GM12878 (cell line): ENCODE measurements around the gene TGFBR3. TPM values are rescaled to one million over a fixed set of nuclear protein-coding genes. Genes with fewer than 3 reads are reported as not detected.

Experiments
- ATAC-seq: fragments of 200-7000 bp; cut with Tn5 transposase; 3 replicates; pipeline ENCODE4 v1.9.1; 2020; ENCODE audit warnings: mild to moderate bottlenecking, moderate library complexity
- BruUV-seq: library from RNA; stranded (reverse); fragments of 400-500 nt; replicated peaks from 2 replicates; lab custom pipeline; 2021; lab: Mats Ljungman, UMichigan
- CTCF ChIA-PET: fragments of 300-600 bp; sonication (Branson Sonifier 250); formaldehyde crosslinking; extraction: SDS; loops from one replicate; lab custom pipeline; 2021; ENCODE audit warnings: inconsistent platforms; lab: Yijun Ruan, JAX
- POLR2A ChIA-PET: fragments of 350-600 bp; formaldehyde crosslinking; extraction: SDS; loops from one replicate; lab custom pipeline; 2021; ENCODE audit warnings: inconsistent platforms; lab: Charles Lee
- RAD21 ChIA-PET: fragments of 300-600 bp; sonication (Branson Sonifier 250); formaldehyde crosslinking; loops from one replicate; lab custom pipeline; 2023; ENCODE audit warnings: antibody characterized with exemption; ENCODE audit not compliant: unreplicated experiment; lab: Charles Lee
- SMC1A ChIA-PET: fragments of 300-600 bp; sonication (Branson Sonifier 250); formaldehyde crosslinking; loops from one replicate; lab custom pipeline; 2023; ENCODE audit not compliant: unreplicated experiment, uncharacterized antibody; lab: Charles Lee
- DNase-seq: peaks from one replicate; pipeline ENCODE4 v3.0.0-alpha.2; 2011; ENCODE audit warnings: low read depth, low spot score
- FAIRE-seq: peaks from 3 replicates; lab custom pipeline; 2011; peaks lifted over from hg19 to GRCh38; lab: Jason Lieb, UNC
- H2AFZ ChIP-seq: 2 replicates; pipeline ENCODE4 v1.6.0; 2011; ENCODE audit warnings: low read depth, low read length, control low read depth; ENCODE audit not compliant: control insufficient read depth
- H3K27ac ChIP-seq: 2 replicates; pipeline ENCODE4 v1.5.1; 2011; ENCODE audit warnings: control low read depth; ENCODE audit not compliant: control insufficient read depth, insufficient read depth
- H3K27me3 ChIP-seq, 2 experiments: replicated peaks in 1 of 2; 2 replicates each; pipeline versions ENCODE4 v1.6.0 to v1.6.1; 2011; ENCODE audit warnings: low read length in 1 of 2; ENCODE audit not compliant: control insufficient read depth in 2 of 2, insufficient read depth in 2 of 2
- H3K36me3 ChIP-seq, 2 experiments: 2 replicates each; pipeline ENCODE4 v1.5.1; 2011; ENCODE audit warnings: low read length in 1 of 2; ENCODE audit not compliant: control insufficient read depth in 2 of 2, insufficient read depth in 2 of 2
- H3K4me1 ChIP-seq: 2 replicates; pipeline ENCODE4 v1.6.1; 2011; ENCODE audit warnings: mild to moderate bottlenecking, low read length, moderate library complexity, mixed read lengths; ENCODE audit not compliant: control insufficient read depth, insufficient read depth
- H3K4me2 ChIP-seq: 2 replicates; pipeline ENCODE4 v1.6.0; 2011; ENCODE audit warnings: control low read depth; ENCODE audit not compliant: control insufficient read depth, insufficient read depth
- H3K4me3 ChIP-seq: fragments of 200-600 bp; sonication (generic); 2 replicates; pipeline ENCODE4 v1.5.1; 2016
- H3K79me2 ChIP-seq: 2 replicates; pipeline ENCODE4 v1.6.0; 2011; ENCODE audit warnings: low read length; ENCODE audit not compliant: control insufficient read depth, insufficient read depth
- H3K9ac ChIP-seq: 2 replicates; pipeline ENCODE4 v1.8.0; 2011; ENCODE audit warnings: low read length, control low read depth, mixed read lengths; ENCODE audit not compliant: control insufficient read depth, insufficient read depth
- H3K9me3 ChIP-seq: replicated peaks from 3 replicates; pipeline ENCODE4 v1.5.1; 2011; ENCODE audit warnings: mild to moderate bottlenecking, low read length; ENCODE audit not compliant: control insufficient read depth, insufficient read depth
- H4K20me1 ChIP-seq: 2 replicates; pipeline ENCODE4 v1.6.0; 2011; ENCODE audit not compliant: control insufficient read depth, insufficient read depth
- CBX5 ChIP-seq: sonication (generic); IDR thresholded peaks from 2 replicates; pipeline ENCODE4 v1.6.1; 2016; ENCODE audit warnings: low read depth, moderate library complexity, mild to moderate bottlenecking, inconsistent platforms
- DPF2 ChIP-seq: fragments of 450-650 bp; IDR thresholded peaks from 2 replicates; pipeline ENCODE4 v1.6.1; 2017; ENCODE audit warnings: mild to moderate bottlenecking
- LARP7 ChIP-seq: fragments of 450-650 bp; IDR thresholded peaks from 2 replicates; pipeline ENCODE4 v1.6.1; 2017; ENCODE audit warnings: mild to moderate bottlenecking
- MTA2 ChIP-seq: fragments of 450-650 bp; IDR thresholded peaks from 2 replicates; pipeline ENCODE4 v1.6.1; 2016; ENCODE audit warnings: low read depth, mild to moderate bottlenecking, moderate library complexity
- NRF1 ChIP-seq: conservative IDR thresholded peaks from 2 replicates; pipeline ENCODE4 v1.6.1; 2011; ENCODE audit warnings: mild to moderate bottlenecking, low read depth, low read length, improper control_type of control experiment
- PAX5 ChIP-seq: IDR thresholded peaks from 2 replicates; pipeline ENCODE4 v1.6.1; 2011; ENCODE audit warnings: low read depth, low read length, borderline replicate concordance
- POU2F2 ChIP-seq: IDR thresholded peaks from 3 replicates; pipeline ENCODE4 v1.6.1; 2011; ENCODE audit warnings: low read depth, mild to moderate bottlenecking, low read length, borderline replicate concordance
- RBBP5 ChIP-seq: fragments of 200-600 bp; sonication (generic); conservative IDR thresholded peaks from 2 replicates; pipeline ENCODE4 v1.6.1; 2016
- RFX5 ChIP-seq: IDR thresholded peaks from 2 replicates; pipeline ENCODE4 v1.6.1; 2011; ENCODE audit warnings: low read depth, low read length, improper control_type of control experiment
- SMAD1 ChIP-seq: fragments of 450-650 bp; IDR thresholded peaks from 2 replicates; pipeline ENCODE4 v1.6.1; 2018; ENCODE audit warnings: mild to moderate bottlenecking, low read depth; ENCODE audit not compliant: partially characterized antibody
- ZNF217 ChIP-seq: fragments of 450-650 bp; IDR thresholded peaks from 2 replicates; pipeline ENCODE4 v1.6.1; 2017; ENCODE audit warnings: antibody characterized with exemption, mild to moderate bottlenecking
- WGBS: methylation state at CpG from one replicate; pipeline ENCODE4 v1.1.6; 2016; ENCODE audit warnings: low lambda C conversion rate; ENCODE audit not compliant: insufficient replicate concordance, insufficient coverage; ENCODE audit errors: missing lambda C conversion rate; 5-methylcytosine and 5-hydroxymethylcytosine counted together
- in situ Hi-C: fragments of 300-500 bp; cut with MboI; formaldehyde crosslinking; loops from 9 replicates; pipeline ENCODE4 v1.14.3; 2018; ENCODE audit warnings: mixed read lengths
- intact Hi-C: fragments of 100-400 bp; cut with micrococcal nuclease; formaldehyde crosslinking; loops from one replicate; pipeline ENCODE4 v1.14.2; 2022; ENCODE audit not compliant: unreplicated experiment
- polyA plus RNA-seq, 11 experiments: library from polyadenylated mRNA; depleted of rRNA in 4 of 11; unstranded in 6 of 11; stranded (reverse) in 5 of 11; fragments of >200 nt; fragmentation: Nextera tagmentation in 4 of 11; fragmentation: Illumina TruSeq in 1 of 11; extraction: Ambion mirVana in 4 of 11; extraction: Trizol in 1 of 11; gene quantifications; 1 replicate in 1 of 11; 2 replicates in 10 of 11; pipeline versions ENCODE4 v1.2.1 to v1.2.3, GENCODE V29; 2011 to 2016; ENCODE audit warnings: inconsistent platforms in 2 of 11, missing spikeins in 2 of 11, low read depth in 1 of 11
- total RNA-seq, 4 experiments: library from RNA; depleted of rRNA in 3 of 4; stranded (reverse); fragments of >200 nt in 3 of 4; fragmentation: Illumina TruSeq in 1 of 4; extraction: Trizol in 1 of 4; gene quantifications; 2 replicates each; pipeline versions ENCODE4 v1.2.1 to v1.2.3, GENCODE V29; 2013 to 2021
- TF ChIP-seq, protein P1 (sequence below): fragments of 450-650 bp; formaldehyde crosslinking; IDR thresholded peaks from 2 replicates; pipeline ENCODE4 v1.5.0; 2022; ENCODE audit warnings: mild to moderate bottlenecking, missing genetic modification characterization
- TF ChIP-seq, protein P2 (sequence below): IDR thresholded peaks from 2 replicates; pipeline ENCODE4 v1.6.1; 2012; ENCODE audit warnings: low read depth, low read length, improper control_type of control experiment

The TGFBR3 gene
- total and polyA plus RNA-seq, 10 of the 15 experiments (the other 5 are each of a cell fraction or from before 2014, with no cell fraction given), result 2.7 to 16.5 (median 12.6) TPM

DNA sequence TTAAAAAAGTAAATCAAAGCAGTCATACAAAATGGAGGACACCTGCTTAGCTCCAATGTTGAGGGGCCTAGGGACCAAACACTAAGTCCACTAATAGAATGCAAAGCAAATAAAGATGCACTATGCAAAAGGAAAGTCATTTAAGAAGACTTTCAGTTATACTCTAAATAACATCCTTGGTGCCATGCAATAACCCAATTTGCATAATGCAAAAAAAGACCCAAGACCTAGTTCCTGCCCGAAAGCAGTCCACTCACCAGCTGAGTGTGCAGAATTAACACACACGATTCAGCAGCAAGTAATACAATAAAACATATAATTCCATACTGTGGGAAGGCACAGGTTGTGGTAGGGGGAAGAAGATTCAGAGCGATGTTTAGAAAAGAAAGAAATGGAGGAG is 101.8 kb downstream of the TGFBR3 start:
- Histone ChIP-seq H2AFZ (no peak overlapping the region), H3K4me1 (peaks cover 6% of the 10 kb centered on the region; the same call in 1 of the 2 replicates), H3K9ac (no peak overlapping the region), H3K27me3 (no peaks in the 10 kb centered on the region; a peak in 1 of 4 replicates), H3K36me3 (no peaks in the 10 kb centered on the region), H3K4me3 (no peak overlapping the region), H4K20me1 (no peaks in the 10 kb centered on the region), H3K4me2 (no peak overlapping the region), H3K27ac (no peak overlapping the region), H3K79me2 (no peaks in the 10 kb centered on the region)
- peak; percentile 62 for ATAC-seq
- SMC1A ChIA-PET, result no interaction called here
- DNase-seq, result no peak
- BruUV-seq, result no TSS peak
- RAD21 ChIA-PET, result interaction anchor here (0.6 kb wide), 1 partner anchor 20 kb away, joined by 3 read pairs; no protein-coding TSS in a partner anchor
- 39% methylated on average over 3 of the region's 3 CpGs for WGBS
- FAIRE-seq, result no peak
- POLR2A ChIA-PET, result no interaction called here
- in situ Hi-C loops, result no loop called here
- CTCF ChIA-PET, result interaction anchor here (0.7 kb wide), 1 partner anchor 100 kb away, joined by 3 read pairs; no protein-coding TSS in a partner anchor
- TF ChIP-seq NRF1, result no peak
- TF ChIP-seq CBX5, result no peak
- no peak for TF ChIP-seq RBBP5
- TF ChIP-seq LARP7, result no peak
- peak; percentile 77; the same call in 1 of the 3 replicates for TF ChIP-seq POU2F2
- TF ChIP-seq, all 136 proteins: peak for 1
- H3K9me3 ChIP-seq, result no peaks in the 10 kb centered on the region
- intact Hi-C loops, result no loop called here

DNA sequence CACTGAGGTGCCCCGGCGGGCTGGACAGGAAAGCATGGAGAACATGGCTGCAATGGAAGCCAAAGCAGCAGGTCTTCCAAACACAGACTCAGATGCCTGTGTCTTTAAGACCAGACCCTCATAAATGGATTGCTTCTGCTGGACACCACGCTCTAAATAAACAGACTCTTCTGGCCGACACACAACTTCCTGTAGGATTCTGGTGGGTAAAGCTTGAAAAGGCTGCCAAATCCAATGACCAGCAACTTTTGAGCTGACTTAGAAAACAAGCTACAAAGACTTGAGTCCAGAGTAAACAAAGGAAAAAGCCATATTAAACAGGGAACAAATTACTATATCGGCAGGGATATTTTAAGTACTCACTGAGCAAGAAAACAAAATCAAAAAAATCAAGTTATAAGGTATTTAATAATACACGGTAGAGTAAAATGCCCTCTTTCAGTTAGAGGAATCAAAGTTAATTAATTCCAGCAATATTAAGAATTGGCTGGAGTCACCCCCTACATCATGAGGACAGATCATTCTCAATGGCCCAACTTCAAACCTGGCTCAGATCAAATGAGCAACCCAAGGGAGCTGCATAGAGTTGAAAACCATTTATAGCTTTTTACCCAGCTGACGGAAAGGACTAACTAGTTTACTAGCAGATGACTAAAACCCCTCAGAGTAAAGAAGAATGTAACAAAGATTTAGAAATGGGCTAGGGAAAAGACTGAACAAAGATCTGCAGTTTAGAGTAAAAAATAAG is 102.4 kb downstream of the TGFBR3 start:
- in situ Hi-C loops (no loop called here), intact Hi-C loops (no loop called here)
- H3K9me3 ChIP-seq, result no peaks in the 10 kb centered on the region
- no peak overlapping the region for H3K4me3 ChIP-seq
- ATAC-seq, result no peak
- H3K9ac ChIP-seq, result no peak overlapping the region
- BruUV-seq, result no TSS peak
- no peaks in the 10 kb centered on the region for H3K36me3 ChIP-seq
- H3K4me2 ChIP-seq, result no peak overlapping the region
- H3K4me1 ChIP-seq, result peaks cover 6% of the 10 kb centered on the region; the same call in 1 of the 2 replicates
- CTCF ChIA-PET, result interaction anchor here (0.7 kb wide), 1 partner anchor 101 kb away, joined by 3 read pairs; no protein-coding TSS in a partner anchor
- no peaks in the 10 kb centered on the region; a peak in 1 of 4 replicates for H3K27me3 ChIP-seq
- SMC1A ChIA-PET, result no interaction called here
- no peak for DNase-seq
- POLR2A ChIA-PET, result no interaction called here
- no peak overlapping the region for H3K27ac ChIP-seq
- RAD21 ChIA-PET, result no interaction called here
- H4K20me1 ChIP-seq, result no peaks in the 10 kb centered on the region
- peak overlapping the region; percentile 21; the same call in 1 of the 2 replicates for H2AFZ ChIP-seq
- no peaks in the 10 kb centered on the region for H3K79me2 ChIP-seq
- WGBS, result 99% methylated on average over 7 of the region's 7 CpGs
- no peak for FAIRE-seq
- no peak for TF ChIP-seq SMAD1
- TF ChIP-seq PAX5, result no peak
- TF ChIP-seq MTA2, result no peak
- TF ChIP-seq ZNF217, result no peak
- no peak for TF ChIP-seq RFX5
- no peak for TF ChIP-seq CBX5
- TF ChIP-seq, protein P1, sequence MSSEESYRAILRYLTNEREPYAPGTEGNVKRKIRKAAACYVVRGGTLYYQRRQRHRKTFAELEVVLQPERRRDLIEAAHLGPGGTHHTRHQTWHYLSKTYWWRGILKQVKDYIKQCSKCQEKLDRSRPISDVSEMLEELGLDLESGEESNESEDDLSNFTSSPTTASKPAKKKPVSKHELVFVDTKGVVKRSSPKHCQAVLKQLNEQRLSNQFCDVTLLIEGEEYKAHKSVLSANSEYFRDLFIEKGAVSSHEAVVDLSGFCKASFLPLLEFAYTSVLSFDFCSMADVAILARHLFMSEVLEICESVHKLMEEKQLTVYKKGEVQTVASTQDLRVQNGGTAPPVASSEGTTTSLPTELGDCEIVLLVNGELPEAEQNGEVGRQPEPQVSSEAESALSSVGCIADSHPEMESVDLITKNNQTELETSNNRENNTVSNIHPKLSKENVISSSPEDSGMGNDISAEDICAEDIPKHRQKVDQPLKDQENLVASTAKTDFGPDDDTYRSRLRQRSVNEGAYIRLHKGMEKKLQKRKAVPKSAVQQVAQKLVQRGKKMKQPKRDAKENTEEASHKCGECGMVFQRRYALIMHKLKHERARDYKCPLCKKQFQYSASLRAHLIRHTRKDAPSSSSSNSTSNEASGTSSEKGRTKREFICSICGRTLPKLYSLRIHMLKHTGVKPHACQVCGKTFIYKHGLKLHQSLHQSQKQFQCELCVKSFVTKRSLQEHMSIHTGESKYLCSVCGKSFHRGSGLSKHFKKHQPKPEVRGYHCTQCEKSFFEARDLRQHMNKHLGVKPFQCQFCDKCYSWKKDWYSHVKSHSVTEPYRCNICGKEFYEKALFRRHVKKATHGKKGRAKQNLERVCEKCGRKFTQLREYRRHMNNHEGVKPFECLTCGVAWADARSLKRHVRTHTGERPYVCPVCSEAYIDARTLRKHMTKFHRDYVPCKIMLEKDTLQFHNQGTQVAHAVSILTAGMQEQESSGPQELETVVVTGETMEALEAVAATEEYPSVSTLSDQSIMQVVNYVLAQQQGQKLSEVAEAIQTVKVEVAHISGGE, result no peak
- TF ChIP-seq, protein P2, sequence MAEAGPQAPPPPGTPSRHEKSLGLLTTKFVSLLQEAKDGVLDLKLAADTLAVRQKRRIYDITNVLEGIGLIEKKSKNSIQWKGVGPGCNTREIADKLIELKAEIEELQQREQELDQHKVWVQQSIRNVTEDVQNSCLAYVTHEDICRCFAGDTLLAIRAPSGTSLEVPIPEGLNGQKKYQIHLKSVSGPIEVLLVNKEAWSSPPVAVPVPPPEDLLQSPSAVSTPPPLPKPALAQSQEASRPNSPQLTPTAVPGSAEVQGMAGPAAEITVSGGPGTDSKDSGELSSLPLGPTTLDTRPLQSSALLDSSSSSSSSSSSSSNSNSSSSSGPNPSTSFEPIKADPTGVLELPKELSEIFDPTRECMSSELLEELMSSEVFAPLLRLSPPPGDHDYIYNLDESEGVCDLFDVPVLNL, result no peak
- TF ChIP-seq DPF2, result no peak
